Measurements from ENCODE around the gene MMP24OS.
A peak's percentile ranks its signal among the peaks of the same experiment; 100 is the strongest.

The MMP24OS gene

DNA sequence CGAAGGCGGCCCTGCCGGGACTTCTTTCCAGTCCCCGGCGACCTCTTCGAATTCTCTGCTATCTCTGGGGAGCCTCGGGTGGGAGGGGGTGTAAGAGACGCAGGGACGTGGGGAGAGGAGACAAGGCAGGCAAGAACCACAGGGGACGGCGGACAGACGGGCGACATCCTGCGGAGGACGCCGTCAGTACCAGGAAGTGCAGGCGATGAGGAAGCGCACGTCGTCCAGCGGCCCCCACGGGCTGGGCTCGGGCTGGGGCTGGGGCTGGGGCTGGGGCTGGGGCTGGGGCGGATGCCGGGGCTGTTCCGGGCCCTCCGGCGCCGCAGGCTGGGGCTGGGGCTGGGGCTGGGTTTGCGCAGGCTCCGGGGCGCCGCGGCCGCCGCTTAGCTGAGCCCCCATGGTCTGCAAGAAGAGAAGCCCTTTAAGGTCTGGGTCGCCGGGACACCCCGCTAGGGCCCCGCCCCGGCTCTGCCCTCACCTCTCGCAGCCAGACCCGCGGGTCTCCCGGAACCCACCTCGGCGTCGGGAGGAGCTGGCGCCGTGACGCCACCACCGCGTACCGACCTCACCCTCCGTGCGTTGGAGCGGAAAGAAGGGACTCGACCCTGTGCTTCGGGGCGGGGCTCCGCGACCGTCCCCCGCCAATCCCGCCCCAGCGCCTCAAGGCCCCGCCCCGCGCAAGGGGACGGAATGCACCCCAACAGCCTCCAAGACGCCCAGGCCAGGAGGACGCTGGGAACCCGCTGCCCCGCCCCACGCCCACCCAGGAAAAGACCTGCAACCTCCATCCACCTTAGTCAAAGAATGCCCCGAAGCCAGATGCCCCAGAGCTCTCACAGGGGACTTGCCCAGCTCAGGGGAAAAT, at the start of gene MMP24OS:
Gene MMP24OS (minus strand): TSS at position 592 of the 865 bp plus-strand sequence. CDS start 193 bp downstream, at position 399.
- Histone ChIP-seq H3K27me3 (ENCODE audit: control insufficient read depth in 5 of 5, insufficient read depth in 4 of 5, low read length in 5 of 5) (no peaks in the 10 kb centered on the region), H3K27ac (ENCODE audit: low read depth, low read length) (peak within 1 kb of the TSS; percentile 87), H3K9me3 (ENCODE audit: control insufficient read depth in 5 of 5, low read length in 5 of 5) (no peaks in the 10 kb centered on the region), H3K9ac (ENCODE audit: low read length in 5 of 5) (peak within 1 kb of the TSS; percentile 65 to 94 (median 94)), H3K4me3 (ENCODE audit: low read depth in 1 of 5, low read length in 5 of 5) (peak within 1 kb of the TSS; percentile 76 to 89 (median 80)), H3K36me3 (ENCODE audit: control insufficient read depth in 5 of 5, insufficient read depth in 5 of 5, low read length in 5 of 5) (peaks cover 0 to 55% (median 45%) of the 10 kb centered on the region in 5 donors), H3K4me1 (ENCODE audit: control insufficient read depth in 5 of 5, insufficient read depth in 5 of 5, low read length in 5 of 5) (peaks cover 2 to 50% (median 37%) of the 10 kb centered on the region in 5 donors)

DNA sequence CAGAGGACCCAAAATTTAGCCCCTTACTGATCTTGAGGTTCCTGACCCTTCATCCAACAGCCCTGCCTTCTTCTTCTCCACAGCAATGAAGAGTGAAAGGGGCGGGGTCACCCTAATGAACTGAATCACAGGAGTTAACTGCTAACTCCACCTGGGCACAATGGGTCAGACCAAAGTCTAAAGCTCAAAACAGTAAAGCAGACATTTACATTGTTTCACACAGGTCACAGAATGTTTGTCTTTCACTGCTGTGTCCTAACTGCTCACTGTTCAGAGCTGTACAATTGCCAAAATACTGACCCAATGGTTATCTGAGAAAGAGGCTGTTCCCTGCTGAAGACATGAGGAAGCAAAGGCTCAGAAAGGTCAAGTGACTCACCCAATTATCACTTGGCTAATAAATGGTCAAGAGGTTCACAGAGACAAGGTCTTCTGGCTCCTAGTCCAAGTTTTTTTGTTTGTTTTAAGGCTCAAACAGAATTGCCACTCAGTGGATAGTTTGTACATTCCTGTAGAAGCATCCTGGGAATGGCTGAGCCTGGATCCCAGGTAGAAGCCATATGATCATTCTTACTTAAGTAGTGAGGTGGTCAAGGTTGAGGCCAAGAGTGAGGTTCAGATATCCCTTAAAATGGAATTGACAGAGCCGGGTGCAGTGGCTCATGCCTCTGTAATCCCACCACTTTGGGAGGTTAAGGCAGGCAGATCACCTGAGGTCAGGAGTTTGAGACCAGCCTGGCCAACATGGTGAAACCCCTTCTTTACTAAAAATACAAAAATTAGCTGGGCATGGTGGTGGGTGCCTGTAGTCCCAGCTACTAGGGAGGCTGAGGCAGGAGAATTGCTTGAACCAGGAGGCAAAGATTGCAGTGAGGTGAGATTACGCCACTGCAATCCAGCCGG, 49.4 kb upstream of the MMP24OS start:
- Histone ChIP-seq H3K9ac (ENCODE audit: low read length in 5 of 5) (no peak overlapping the region), H3K27ac (ENCODE audit: low read depth, low read length) (no peak overlapping the region), H3K36me3 (ENCODE audit: control insufficient read depth in 5 of 5, insufficient read depth in 5 of 5, low read length in 5 of 5) (peaks cover 0 to 18% (median 4%) of the 10 kb centered on the region in 5 donors), H3K9me3 (ENCODE audit: control insufficient read depth in 5 of 5, low read length in 5 of 5) (no peaks in the 10 kb centered on the region), H3K27me3 (ENCODE audit: control insufficient read depth in 5 of 5, insufficient read depth in 4 of 5, low read length in 5 of 5) (no peaks in the 10 kb centered on the region), H3K4me1 (ENCODE audit: control insufficient read depth in 5 of 5, insufficient read depth in 5 of 5, low read length in 5 of 5) (no peaks in the 10 kb centered on the region), H3K4me3 (ENCODE audit: low read depth in 1 of 5, low read length in 5 of 5) (no peak overlapping the region)

DNA sequence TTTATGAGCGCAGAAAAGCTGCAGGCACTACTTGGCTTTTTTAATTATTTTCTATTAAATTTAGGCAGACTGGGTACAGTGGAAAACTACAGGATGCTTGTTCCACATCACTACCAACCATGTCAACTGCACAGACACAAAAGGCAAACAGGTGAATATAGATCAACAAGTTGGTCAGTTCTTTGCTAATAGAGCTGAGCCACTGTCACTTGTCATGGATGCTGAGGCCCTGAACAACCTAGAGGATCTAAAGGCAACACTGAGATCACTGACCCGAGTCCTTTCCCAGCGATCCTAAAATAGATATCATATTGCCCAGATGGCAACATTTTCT, 48.8 kb upstream of the MMP24OS start:
- H3K36me3 ChIP-seq (ENCODE audit: control insufficient read depth in 5 of 5, insufficient read depth in 5 of 5, low read length in 5 of 5): peaks cover 0 to 15% (median 2%) of the 10 kb centered on the region in 5 donors

DNA sequence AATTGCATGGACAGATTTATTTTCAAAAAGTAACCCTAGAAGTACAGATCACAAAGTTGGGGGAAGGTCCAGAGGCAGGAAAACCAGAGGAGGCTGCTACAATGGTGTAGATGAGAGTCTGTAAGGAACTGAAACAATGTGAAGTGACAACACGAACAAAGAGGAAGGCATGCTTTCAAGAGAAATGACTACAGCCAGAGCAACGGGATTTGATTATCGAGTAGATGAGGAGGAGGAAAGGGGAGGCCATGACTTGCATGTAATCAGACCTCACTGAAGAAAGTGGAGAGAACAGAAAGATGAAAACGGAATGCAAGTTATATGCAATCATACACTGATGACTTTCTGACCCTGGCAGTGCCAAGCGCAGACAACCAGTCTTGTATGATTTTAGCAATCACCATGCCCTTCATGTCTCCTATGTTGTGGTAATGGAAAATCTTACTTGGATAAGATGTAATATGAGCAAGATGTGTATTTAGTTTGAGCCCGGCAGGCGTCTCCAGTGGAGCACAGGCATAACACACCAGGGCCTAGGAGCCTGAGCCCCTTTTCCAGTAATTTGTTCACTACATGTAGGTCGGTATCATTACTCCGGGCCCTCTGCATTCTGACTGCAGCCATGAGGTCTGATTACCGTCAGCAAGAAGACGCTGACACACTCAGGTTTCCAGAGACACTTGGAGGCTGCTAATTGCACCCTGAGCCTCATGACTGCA, 48.3 kb upstream of the MMP24OS start:
- H3K27ac ChIP-seq (ENCODE audit: low read depth, low read length): no peak overlapping the region

More for the DNA sequence above, 48.8 kb upstream of the MMP24OS start:
- Histone ChIP-seq H3K4me1 (ENCODE audit: control insufficient read depth in 5 of 5, insufficient read depth in 5 of 5, low read length in 5 of 5) (no peaks in the 10 kb centered on the region), H3K27ac (ENCODE audit: low read depth, low read length) (no peak overlapping the region), H3K9me3 (ENCODE audit: control insufficient read depth in 5 of 5, low read length in 5 of 5) (no peaks in the 10 kb centered on the region), H3K4me3 (ENCODE audit: low read depth in 1 of 5, low read length in 5 of 5) (no peak overlapping the region), H3K27me3 (ENCODE audit: control insufficient read depth in 5 of 5, insufficient read depth in 4 of 5, low read length in 5 of 5) (no peaks in the 10 kb centered on the region), H3K9ac (ENCODE audit: low read length in 5 of 5) (no peak overlapping the region)

DNA sequence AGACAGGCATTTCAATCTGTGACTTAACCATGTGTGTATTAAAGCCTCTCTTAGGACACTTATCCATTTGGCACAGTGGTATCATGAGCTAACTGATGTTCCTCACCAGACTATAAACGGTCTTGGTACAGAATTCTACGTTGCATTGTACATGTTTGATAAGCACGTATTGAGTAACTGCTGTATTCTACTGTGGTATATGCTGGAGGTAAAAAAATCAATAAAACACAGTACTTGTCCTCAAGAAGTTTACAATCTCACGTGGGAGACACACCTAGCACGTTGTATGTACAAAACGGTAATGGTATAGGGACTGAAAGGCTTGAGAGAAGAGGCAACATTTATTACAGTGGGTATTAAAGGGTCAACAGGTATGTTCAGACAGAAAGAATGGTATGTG, 47.5 kb upstream of the MMP24OS start:
- Histone ChIP-seq H3K9me3 (ENCODE audit: control insufficient read depth in 5 of 5, low read length in 5 of 5) (no peaks in the 10 kb centered on the region), H3K4me1 (ENCODE audit: control insufficient read depth in 5 of 5, insufficient read depth in 5 of 5, low read length in 5 of 5) (no peaks in the 10 kb centered on the region), H3K27me3 (ENCODE audit: control insufficient read depth in 5 of 5, insufficient read depth in 4 of 5, low read length in 5 of 5) (no peaks in the 10 kb centered on the region), H3K9ac (ENCODE audit: low read length in 5 of 5) (no peak overlapping the region), H3K36me3 (ENCODE audit: control insufficient read depth in 5 of 5, insufficient read depth in 5 of 5, low read length in 5 of 5) (peaks cover 0 to 15% (median 5%) of the 10 kb centered on the region in 5 donors), H3K27ac (ENCODE audit: low read depth, low read length) (no peak overlapping the region), H3K4me3 (ENCODE audit: low read depth in 1 of 5, low read length in 5 of 5) (no peak overlapping the region)

More for the DNA sequence above, 48.3 kb upstream of the MMP24OS start:
- Histone ChIP-seq H3K4me3 (ENCODE audit: low read depth in 1 of 5, low read length in 5 of 5) (no peak overlapping the region), H3K9me3 (ENCODE audit: control insufficient read depth in 5 of 5, low read length in 5 of 5) (no peaks in the 10 kb centered on the region), H3K4me1 (ENCODE audit: control insufficient read depth in 5 of 5, insufficient read depth in 5 of 5, low read length in 5 of 5) (no peaks in the 10 kb centered on the region), H3K27me3 (ENCODE audit: control insufficient read depth in 5 of 5, insufficient read depth in 4 of 5, low read length in 5 of 5) (no peaks in the 10 kb centered on the region), H3K36me3 (ENCODE audit: control insufficient read depth in 5 of 5, insufficient read depth in 5 of 5, low read length in 5 of 5) (peaks cover 0 to 15% (median 2%) of the 10 kb centered on the region in 5 donors), H3K9ac (ENCODE audit: low read length in 5 of 5) (no peak overlapping the region)

DNA sequence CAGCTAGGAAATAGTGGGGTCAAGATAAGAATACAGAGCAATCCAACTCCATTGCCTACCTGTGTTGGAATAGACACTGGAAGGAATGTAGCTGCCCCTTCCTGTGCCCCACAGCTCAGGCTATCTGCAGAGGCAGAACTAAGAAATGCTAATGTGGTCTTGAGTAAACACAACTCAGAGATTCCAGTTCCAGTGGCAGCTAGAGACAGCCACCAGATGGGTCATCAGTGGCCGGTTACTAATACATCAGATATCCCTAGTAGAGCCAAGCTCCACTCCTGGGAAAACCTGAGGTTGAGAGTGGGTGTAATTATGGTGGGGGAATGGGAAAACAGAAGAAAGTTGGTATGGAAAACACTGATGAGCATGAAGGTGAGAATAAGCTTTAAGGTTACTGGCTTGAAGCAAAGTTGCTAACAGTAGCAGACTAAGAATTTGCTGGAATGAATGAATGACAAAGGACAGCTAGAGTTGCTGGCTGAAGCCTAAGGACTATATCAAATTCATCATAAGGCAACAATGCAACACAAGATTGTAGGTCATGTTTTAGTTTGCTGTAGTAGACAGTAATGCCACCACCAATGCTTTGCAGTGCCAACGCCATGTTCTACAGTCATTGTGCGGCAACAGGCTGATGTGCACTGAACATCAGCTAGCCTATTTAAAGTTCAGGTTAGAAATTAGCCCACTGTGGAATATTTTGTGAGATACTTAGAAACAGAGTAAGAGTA, 42.6 kb upstream of the MMP24OS start:
- no peak overlapping the region for H3K27ac ChIP-seq (ENCODE audit: low read depth, low read length)
- no peaks in the 10 kb centered on the region for H3K27me3 ChIP-seq (ENCODE audit: control insufficient read depth in 5 of 5, insufficient read depth in 4 of 5, low read length in 5 of 5)

DNA sequence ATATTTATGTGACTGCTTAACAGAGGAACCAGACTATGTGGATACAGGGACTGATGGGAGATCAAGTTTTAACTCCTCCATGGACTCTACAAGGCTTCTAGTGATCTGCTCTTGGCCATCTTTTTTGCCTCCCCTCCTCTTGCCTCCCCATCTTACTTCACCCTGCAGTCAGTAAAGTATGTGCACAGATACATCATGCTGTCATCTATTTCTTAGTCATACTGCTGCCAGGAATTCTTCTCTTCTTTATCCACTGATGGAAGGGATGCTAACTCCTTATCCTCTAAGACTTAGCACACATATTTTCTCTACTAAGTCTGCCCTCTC, 41.9 kb upstream of the MMP24OS start:
- Histone ChIP-seq H3K27ac (ENCODE audit: low read depth, low read length) (no peak overlapping the region), H3K4me1 (ENCODE audit: control insufficient read depth in 5 of 5, insufficient read depth in 5 of 5, low read length in 5 of 5) (peaks cover 0 to 4% (median 0%) of the 10 kb centered on the region in 5 donors), H3K4me3 (ENCODE audit: low read depth in 1 of 5, low read length in 5 of 5) (no peak overlapping the region), H3K27me3 (ENCODE audit: control insufficient read depth in 5 of 5, insufficient read depth in 4 of 5, low read length in 5 of 5) (no peaks in the 10 kb centered on the region), H3K9me3 (ENCODE audit: control insufficient read depth in 5 of 5, low read length in 5 of 5) (no peaks in the 10 kb centered on the region), H3K36me3 (ENCODE audit: control insufficient read depth in 5 of 5, insufficient read depth in 5 of 5, low read length in 5 of 5) (peaks cover 0 to 14% (median 7%) of the 10 kb centered on the region in 5 donors), H3K9ac (ENCODE audit: low read length in 5 of 5) (no peak overlapping the region)

More for the DNA sequence above, 42.6 kb upstream of the MMP24OS start:
- no peaks in the 10 kb centered on the region for H3K4me1 ChIP-seq (ENCODE audit: control insufficient read depth in 5 of 5, insufficient read depth in 5 of 5, low read length in 5 of 5)
- H3K9me3 ChIP-seq (ENCODE audit: control insufficient read depth in 5 of 5, low read length in 5 of 5): no peaks in the 10 kb centered on the region
- H3K4me3 ChIP-seq (ENCODE audit: low read depth in 1 of 5, low read length in 5 of 5): no peak overlapping the region
- H3K9ac ChIP-seq (ENCODE audit: low read length in 5 of 5): no peak overlapping the region
- H3K36me3 ChIP-seq (ENCODE audit: control insufficient read depth in 5 of 5, insufficient read depth in 5 of 5, low read length in 5 of 5): peaks cover 0 to 18% (median 7%) of the 10 kb centered on the region in 5 donors

DNA sequence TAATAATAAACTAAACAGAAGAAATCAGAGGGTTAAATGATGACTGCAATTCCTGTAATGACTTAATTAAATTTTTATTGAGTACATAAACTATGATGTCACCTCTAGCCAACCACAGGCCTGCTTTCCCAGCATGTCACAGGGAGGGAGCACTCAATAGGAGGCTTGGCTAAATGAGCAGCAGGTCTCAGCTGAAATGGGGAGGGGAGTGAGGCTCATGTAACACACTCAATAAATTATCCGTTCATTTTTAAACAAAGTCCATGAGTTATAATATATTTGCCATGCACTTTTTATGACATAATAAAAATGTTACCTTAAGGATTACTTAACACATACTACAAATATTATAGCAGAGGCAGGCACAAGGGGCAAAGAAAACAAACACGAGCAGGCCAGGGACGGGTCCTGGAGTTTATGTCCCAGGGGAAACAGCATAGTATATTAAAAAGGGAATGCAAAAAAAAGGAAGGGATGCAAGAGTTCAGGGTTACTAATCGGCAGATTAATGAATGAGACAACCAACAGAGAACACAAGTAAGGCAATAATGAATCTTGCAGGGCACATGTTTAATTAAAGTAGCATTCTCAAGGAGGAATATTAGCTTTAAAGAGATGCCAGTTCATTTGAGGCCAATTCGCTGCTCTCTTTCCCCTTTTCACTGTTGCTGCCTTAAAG, 41.4 kb upstream of the MMP24OS start:
- H3K9ac ChIP-seq (ENCODE audit: low read length in 5 of 5): no peak overlapping the region
- no peak overlapping the region for H3K27ac ChIP-seq (ENCODE audit: low read depth, low read length)
- H3K36me3 ChIP-seq (ENCODE audit: control insufficient read depth in 5 of 5, insufficient read depth in 5 of 5, low read length in 5 of 5): peaks cover 0 to 15% (median 8%) of the 10 kb centered on the region in 5 donors
- peaks cover 0 to 6% (median 0%) of the 10 kb centered on the region in 5 donors for H3K4me1 ChIP-seq (ENCODE audit: control insufficient read depth in 5 of 5, insufficient read depth in 5 of 5, low read length in 5 of 5)
- no peaks in the 10 kb centered on the region for H3K9me3 ChIP-seq (ENCODE audit: control insufficient read depth in 5 of 5, low read length in 5 of 5)
- H3K4me3 ChIP-seq (ENCODE audit: low read depth in 1 of 5, low read length in 5 of 5): no peak overlapping the region
- no peaks in the 10 kb centered on the region for H3K27me3 ChIP-seq (ENCODE audit: control insufficient read depth in 5 of 5, insufficient read depth in 4 of 5, low read length in 5 of 5)
